ENCODE measurements around the gene SMIM43. TPM values are rescaled to one million over a fixed set of nuclear protein-coding genes. Genes with fewer than 3 reads are reported as not detected.

SMIM43 gene
- total and polyA plus RNA-seq, 9 of the 15 experiments (the other 6 are each of a cell fraction or from before 2014, with no cell fraction given): not detected

GRCh38 chr4:121800961-121801714 lies 36.2 kb upstream of the SMIM43 start, which contains the start of gene EXOSC9 (continued):
- TF ChIP-seq ZHX1 (conservative IDR thresholded peaks at IDR 0.05; ENCODE audit: low read length) (peak; percentile 65; the same call in 1 of the 2 replicates), HMBOX1 (IDR thresholded peaks at IDR 0.05) (peak; percentile 91), MXD1 (CRISPR knock-in tag; IDR thresholded peaks at IDR 0.05; ENCODE audit: borderline replicate concordance, poor library complexity, severe bottlenecking) (no peak), ZFPM2 (CRISPR knock-in tag; IDR thresholded peaks at IDR 0.05) (0 out of 2 replicates have a peak, but pooled peaks have one; percentile 58), MAZ (CRISPR knock-in tag; conservative IDR thresholded peaks at IDR 0.05 in 1 of 2, IDR thresholded peaks at IDR 0.05 in 1 of 2) (peak; percentile 38 to 76; a peak in 2 of 4 replicates), AFF1 (IDR thresholded peaks at IDR 0.05; ENCODE audit: low read depth in 1 of 2, partially characterized antibody in 2 of 2) (peak in 1 of 2 experiments; percentile 28), PHF20 (IDR thresholded peaks at IDR 0.05; ENCODE audit: partially characterized antibody) (peak; percentile 97), GABPA (tag; conservative IDR thresholded peaks at IDR 0.05; ENCODE audit: low read depth) (peak; percentile 32; the same call in 1 of the 2 replicates), AFF4 (CRISPR knock-in tag; IDR thresholded peaks at IDR 0.05) (peak; percentile 90), MEF2D (tag; conservative IDR thresholded peaks at IDR 0.05; ENCODE audit: low read depth) (0 out of 2 replicates have a peak, but pooled peaks have one; percentile 30), HNRNPLL (IDR thresholded peaks at IDR 0.05; ENCODE audit: low read depth, low read length, poor library complexity, severe bottlenecking) (peak; percentile 49), ETV5 (CRISPR knock-in tag; IDR thresholded peaks at IDR 0.05; ENCODE audit: low read depth) (0 out of 2 replicates have a peak, but pooled peaks have one; percentile 29)
